Stimulated activated CD8-positive, alpha-beta memory T cell treated with anti-CD3 and anti-CD28 coated beads, Interleukin-12 subunit alpha, Interleukin-12 subunit beta, amount 100 ng/mL, for 1 hour (primary cell): Measurements from ENCODE around the gene RARRES2.

Experiments used
- DNase-seq: peaks from one replicate; pipeline ENCODE4 v3.0.0-alpha.2; 2020; ENCODE audit warnings: low read depth

Gene RARRES2

GRCh38 chr7:150376560-150376959 is 35.1 kb upstream of the RARRES2 start:
- DNase-seq = no peak

DNA sequence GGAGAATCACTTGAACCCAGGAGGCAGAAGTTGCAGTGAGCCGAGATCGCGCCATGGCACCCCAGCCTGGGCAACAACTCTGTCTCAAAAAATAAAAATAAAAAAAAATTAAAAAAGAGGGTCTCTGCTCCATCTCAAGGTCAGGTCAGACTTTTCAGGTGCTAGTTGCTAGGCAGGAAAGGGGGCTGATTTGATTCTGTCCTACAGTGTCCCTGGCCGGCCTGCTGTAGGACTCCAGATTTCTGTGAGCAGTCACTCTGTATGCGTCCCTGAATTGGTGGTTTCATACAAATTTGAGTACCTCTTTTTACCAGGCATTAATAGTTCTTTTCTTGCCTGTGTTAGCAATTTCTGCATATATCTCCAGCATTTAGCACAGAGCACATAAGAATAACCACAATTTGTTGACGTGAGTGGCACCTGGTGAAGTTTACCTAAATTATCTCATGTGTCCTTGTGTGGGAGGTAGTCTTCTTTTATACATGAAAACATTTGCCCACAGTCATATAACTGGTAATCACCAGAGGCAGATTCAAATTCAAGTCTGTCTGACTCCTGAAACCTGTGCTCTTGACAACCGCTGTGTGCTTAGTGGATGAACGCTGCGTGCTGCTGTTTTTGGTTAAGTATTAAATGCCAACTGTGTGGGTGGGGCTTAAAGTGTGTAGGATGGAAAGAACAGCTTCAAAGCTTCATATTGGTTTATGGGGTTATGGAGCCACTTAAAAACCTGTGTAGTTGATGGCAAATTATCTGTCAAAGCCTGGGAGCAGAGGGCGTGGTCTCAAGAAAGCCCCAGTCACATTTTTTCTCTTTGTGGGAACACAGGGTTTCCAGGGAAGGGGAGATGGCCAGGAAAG is 34.5 kb upstream of the RARRES2 start:
- DNase-seq = no peak

GRCh38 chr7:150374472-150374871 is 33.0 kb upstream of the RARRES2 start:
- no peak for DNase-seq

DNA sequence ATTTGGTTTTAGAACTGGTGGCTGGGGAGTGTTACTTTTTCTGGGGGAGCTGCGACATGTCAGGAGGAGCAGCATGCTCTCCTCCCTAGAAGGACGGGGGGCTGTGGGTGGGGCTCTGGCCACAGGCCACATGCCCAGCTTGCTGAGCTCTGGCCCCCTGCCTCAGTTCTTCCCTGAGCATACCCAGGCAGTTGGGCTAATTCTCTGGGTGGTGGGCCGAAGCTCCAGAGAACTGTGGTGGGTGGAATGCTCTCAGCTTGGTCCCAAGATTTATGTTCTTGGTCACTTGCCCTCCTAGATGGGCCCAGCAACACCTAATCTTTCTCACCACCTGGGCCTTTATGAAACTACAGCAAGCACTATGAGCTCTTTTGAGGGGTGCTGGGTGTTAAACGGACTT is 32.6 kb upstream of the RARRES2 start:
- no peak for DNase-seq

DNA sequence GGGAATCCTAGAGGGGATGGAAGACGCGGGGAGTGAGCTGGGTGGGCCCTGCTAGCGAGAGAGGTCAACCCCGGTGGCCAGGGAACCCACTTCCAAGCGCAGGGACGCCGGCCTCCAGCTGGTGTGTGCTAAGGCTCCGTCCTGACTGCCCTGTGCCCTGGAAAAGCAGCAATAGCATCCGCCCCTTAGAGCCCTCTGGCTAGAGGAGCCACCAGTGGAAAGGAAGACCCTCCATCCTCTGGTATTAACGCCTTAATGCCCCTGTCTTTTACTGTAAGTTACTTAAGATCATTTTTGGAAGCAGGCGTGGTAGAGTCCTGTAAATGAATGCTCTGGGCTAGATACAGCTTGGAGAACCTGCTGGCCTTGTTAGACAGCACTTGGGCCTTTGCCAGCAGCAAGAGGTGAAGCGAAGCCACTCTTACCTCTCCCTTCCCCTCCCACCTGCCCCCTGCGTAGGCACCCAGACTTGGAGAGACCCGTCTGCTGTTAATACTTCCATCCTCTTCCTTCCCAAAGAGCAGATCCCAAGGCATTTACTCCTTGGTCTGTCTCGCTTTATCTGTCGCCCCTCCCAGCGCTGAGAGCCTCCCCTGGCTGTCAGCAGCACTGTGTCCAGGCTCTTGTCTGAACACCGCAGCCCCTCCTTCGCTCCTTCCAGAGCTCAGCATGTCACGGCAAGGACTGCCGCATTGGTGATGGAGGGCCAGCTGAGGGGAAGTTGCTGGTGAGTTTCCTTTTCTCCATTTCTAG is 31.8 kb upstream of the RARRES2 start:
- no peak for DNase-seq

GRCh38 chr7:150372271-150373048 is 31.0 kb upstream of the RARRES2 start:
- no peak for DNase-seq

DNA sequence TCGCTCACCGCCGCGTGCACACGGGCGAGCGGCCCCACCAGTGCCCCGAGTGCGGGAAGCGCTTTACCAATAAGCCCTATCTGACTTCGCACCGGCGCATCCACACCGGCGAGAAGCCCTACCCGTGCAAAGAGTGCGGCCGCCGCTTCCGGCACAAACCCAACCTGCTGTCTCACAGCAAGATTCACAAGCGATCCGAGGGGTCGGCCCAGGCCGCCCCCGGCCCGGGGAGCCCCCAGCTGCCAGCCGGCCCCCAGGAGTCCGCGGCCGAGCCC is 30.5 kb upstream of the RARRES2 start:
- no peak for DNase-seq

DNA sequence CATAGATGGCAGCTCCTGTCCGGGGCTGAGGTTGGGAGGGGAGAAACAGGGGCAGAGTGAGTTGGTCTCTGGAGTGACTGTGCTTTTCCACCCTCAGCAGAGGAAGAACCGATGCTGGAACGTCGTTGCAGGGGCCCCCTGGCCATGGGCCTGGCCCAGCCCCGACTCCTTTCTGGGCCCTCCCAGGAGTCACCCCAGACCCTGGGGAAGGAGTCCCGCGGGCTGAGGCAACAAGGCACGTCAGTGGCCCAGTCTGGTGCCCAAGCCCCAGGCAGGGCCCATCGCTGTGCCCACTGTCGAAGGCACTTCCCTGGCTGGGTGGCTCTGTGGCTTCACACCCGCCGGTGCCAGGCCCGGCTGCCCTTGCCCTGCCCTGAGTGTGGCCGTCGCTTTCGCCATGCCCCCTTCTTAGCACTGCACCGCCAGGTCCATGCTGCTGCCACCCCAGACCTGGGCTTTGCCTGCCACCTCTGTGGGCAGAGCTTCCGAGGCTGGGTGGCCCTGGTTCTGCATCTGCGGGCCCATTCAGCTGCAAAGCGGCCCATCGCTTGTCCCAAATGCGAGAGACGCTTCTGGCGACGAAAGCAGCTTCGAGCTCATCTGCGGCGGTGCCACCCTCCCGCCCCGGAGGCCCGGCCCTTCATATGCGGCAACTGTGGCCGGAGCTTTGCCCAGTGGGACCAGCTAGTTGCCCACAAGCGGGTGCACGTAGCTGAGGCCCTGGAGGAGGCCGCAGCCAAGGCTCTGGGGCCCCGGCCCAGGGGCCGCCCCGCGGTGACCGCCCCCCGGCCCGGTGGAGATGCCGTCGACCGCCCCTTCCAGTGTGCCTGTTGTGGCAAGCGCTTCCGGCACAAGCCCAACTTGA is 29.9 kb upstream of the RARRES2 start:
- DNase-seq = no peak

- no peak for DNase-seq
These were observed 29.2 kb upstream of the RARRES2 start for GRCh38 chr7:150370612-150371071.

GRCh38 chr7:150369748-150370501 is 28.5 kb upstream of the RARRES2 start:
- DNase-seq = no peak

GRCh38 chr7:150368884-150369747 is 27.7 kb upstream of the RARRES2 start:
- DNase-seq = no peak

DNA sequence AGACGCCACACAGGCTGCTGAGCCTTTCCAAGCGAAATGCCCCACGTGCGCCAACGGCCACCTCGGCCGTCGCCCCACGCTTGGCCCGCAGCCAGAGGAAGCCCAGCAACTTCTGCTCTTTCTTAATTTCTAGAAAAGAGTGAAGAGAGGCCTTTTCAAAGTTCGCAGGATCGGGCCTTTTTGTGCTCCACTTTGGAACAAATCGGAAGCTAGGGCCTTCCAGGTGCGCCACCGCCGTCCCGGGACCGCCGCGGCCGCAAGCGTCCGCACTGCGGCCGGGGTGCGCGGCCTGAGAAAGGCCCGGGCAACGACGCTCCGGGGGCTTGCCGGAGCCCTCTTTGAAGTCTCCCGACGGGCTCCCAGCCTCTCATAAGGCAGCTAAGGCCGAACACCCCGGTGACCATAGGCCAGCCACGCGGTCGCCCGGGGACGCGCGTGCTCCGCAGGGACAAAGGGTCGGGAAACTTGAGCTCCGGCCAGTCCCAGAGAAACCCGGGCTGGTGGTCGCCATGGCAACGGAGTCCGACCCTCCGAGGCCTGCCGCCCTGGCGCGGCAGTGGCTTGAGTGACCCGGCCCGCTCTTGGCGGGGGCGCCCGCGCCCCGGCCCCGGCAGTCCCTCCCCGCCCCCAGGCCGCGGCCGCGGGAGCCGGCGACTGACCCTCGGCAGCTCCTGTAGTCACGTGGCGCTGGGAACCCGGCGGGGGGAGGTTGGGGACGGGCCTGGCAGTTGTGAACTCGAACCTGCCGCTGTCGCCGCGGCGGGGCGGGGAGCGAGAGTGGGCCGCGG is 26.9 kb upstream of the RARRES2 start, which contains the start of gene REPIN1:
TSS of gene REPIN1 (plus strand) at position 727 of the 788 bp plus-strand sequence. CDS start 890 bp downstream, outside the sequence.
- peak; percentile 59 for DNase-seq

DNA sequence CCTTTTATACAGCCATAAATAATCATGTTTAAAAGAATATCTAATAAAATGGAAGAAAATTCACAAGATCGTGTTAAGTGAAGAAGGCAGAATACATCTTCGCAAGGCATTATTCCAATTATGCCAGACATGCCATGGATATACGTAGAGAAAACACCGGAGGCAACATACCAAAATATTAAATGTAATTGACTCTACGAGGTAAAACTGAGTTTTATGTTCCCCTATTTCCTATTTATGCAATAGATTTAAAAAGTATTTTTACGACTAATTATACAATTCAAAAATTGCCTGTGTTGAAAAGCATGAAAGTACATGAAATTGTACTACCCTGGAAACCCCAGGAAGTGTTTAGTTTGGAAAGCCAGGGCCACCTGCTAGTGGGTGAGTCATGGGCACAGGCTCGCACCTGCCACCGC is 26.3 kb upstream of the RARRES2 start:
- DNase-seq = no peak

DNA sequence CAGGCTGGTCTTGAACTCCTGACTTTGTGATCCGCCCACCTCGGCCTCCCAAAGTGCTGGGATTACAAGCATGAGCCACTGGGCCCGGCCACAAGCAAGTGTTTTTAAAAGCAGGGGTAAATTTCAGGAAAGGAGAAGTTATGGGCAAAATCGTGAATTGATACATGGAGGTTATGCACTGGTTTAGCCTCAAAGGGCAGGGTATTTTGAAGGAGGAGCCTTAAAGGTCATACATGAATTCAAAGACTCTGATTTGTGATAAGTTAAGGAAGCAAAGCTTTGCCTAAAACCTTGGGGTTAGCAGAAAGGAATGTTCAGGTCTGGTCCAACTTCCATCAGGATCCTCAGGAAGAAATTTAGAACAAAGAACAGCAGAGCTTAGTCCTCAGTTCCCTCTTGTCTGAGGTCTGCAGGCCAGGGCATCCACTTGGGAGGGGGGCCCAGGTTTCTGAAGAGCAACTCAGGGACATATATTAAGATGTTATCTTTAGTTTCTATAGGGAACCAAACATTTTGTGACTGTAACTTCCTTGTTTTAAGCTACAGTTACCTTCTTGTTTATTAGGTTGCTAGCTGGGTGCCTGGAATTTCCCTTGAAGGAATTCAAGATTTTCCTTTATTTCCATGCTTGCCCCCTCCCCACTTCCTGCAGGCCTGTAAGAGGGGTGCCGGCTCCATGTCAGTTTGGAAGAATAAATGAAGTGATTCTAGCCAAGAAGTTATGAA is 24.4 kb upstream of the RARRES2 start:
- DNase-seq = no peak

- DNase-seq = no peak
These were observed 23.8 kb upstream of the RARRES2 start for GRCh38 chr7:150365194-150365593.

GRCh38 chr7:150363872-150364271 is 22.4 kb upstream of the RARRES2 start:
- DNase-seq = no peak

GRCh38 chr7:150363370-150363769 is 21.9 kb upstream of the RARRES2 start:
- no peak for DNase-seq
